GM23338 (cell line): ENCODE results near the gene NARS2. TPM values are rescaled to one million over a fixed set of nuclear protein-coding genes. Genes with fewer than 3 reads are reported as not detected.

Experiments used
- ATAC-seq: fragments of 200-7000 bp; cut with Tn5 transposase; 3 replicates; pipeline ENCODE4 v1.9.1; 2020
- DNase-seq: peaks from one replicate; pipeline ENCODE4 v3.0.0-alpha.2; 2015; ENCODE audit warnings: low spot score
- H2AFZ ChIP-seq: fragments of 200-600 bp; sonication (generic); 2 replicates; pipeline ENCODE4 v1.8.0; 2016; ENCODE audit warnings: antibody characterized with exemption, mild to moderate bottlenecking, moderate library complexity
- H3F3A ChIP-seq: fragments of 200-600 bp; sonication (generic); replicated peaks from 2 replicates; pipeline ENCODE4 v1.8.0; 2017; ENCODE audit warnings: antibody characterized with exemption, mixed run types, low read depth
- H3K27ac ChIP-seq: fragments of 200-600 bp; sonication (generic); 2 replicates; pipeline ENCODE4 v1.6.1; 2016; ENCODE audit warnings: low read depth
- H3K27me3 ChIP-seq: fragments of 200-600 bp; sonication (generic); 2 replicates; pipeline ENCODE4 v1.8.0; 2016; ENCODE audit warnings: mild to moderate bottlenecking, mixed run types, moderate library complexity; ENCODE audit not compliant: insufficient read depth
- H3K36me3 ChIP-seq: fragments of 200-600 bp; sonication (generic); 2 replicates; pipeline ENCODE4 v1.8.0; 2016; ENCODE audit warnings: mild to moderate bottlenecking; ENCODE audit not compliant: insufficient read depth
- H3K4me1 ChIP-seq: fragments of 200-600 bp; sonication (generic); 2 replicates; pipeline ENCODE4 v1.8.0; 2016; ENCODE audit warnings: mild to moderate bottlenecking, moderate library complexity; ENCODE audit not compliant: insufficient read depth
- H3K4me2 ChIP-seq: fragments of 200-600 bp; sonication (generic); 2 replicates; pipeline ENCODE4 v1.7.1; 2017; ENCODE audit warnings: mixed run types
- H3K4me3 ChIP-seq: fragments of 200-600 bp; sonication (generic); 2 replicates; pipeline ENCODE4 v1.6.1; 2016; ENCODE audit warnings: mixed run types
- H3K79me2 ChIP-seq: fragments of 200-600 bp; sonication (generic); replicated peaks from 2 replicates; pipeline ENCODE4 v1.8.0; 2017; ENCODE audit warnings: mild to moderate bottlenecking; ENCODE audit not compliant: insufficient read depth
- H3K9me2 ChIP-seq: fragments of 200-600 bp; sonication (generic); 2 replicates; pipeline ENCODE4 v1.8.0; 2017; ENCODE audit not compliant: insufficient read depth
- H4K20me1 ChIP-seq: fragments of 200-600 bp; sonication (generic); replicated peaks from 2 replicates; pipeline ENCODE4 v1.8.0; 2017; ENCODE audit warnings: mild to moderate bottlenecking; ENCODE audit not compliant: insufficient read depth
- H3K27ac Mint-ChIP-seq: 2 replicates; pipeline ENCODE4 v1.8.0; 2020; ENCODE audit warnings: inconsistent platforms, mild to moderate bottlenecking, moderate library complexity, mixed read lengths
- H3K27me3 Mint-ChIP-seq: 3 replicates; pipeline ENCODE4 v1.8.0; 2022; ENCODE audit warnings: low read depth, mild to moderate bottlenecking, moderate library complexity, mixed read lengths, inconsistent platforms; ENCODE audit not compliant: insufficient read depth, poor library complexity
- H3K36me3 Mint-ChIP-seq: 3 replicates; pipeline ENCODE4 v1.8.0; 2021; ENCODE audit warnings: low read depth, mild to moderate bottlenecking, inconsistent platforms, moderate library complexity, mixed read lengths
- H3K4me1 Mint-ChIP-seq: 3 replicates; pipeline ENCODE4 v1.8.0; 2020; ENCODE audit warnings: mild to moderate bottlenecking, inconsistent platforms, mixed read lengths
- H3K4me3 Mint-ChIP-seq: 3 replicates; pipeline ENCODE4 v1.8.0; 2021; ENCODE audit warnings: moderate library complexity, mild to moderate bottlenecking, inconsistent platforms, mixed read lengths
- H3K9me3 Mint-ChIP-seq: 3 replicates; pipeline ENCODE4 v1.8.0; 2020; ENCODE audit warnings: moderate library complexity, mild to moderate bottlenecking, inconsistent platforms, mixed read lengths
- CREB1 ChIP-seq: fragments of 250-450 bp; sonication (Bioruptor Pico); IDR thresholded peaks from 2 replicates; pipeline ENCODE4 v1.5.0; 2020; ENCODE audit warnings: low read depth, mild to moderate bottlenecking, moderate library complexity
- JUNB ChIP-seq: IDR thresholded peaks from one replicate; pipeline ENCODE4 v1.6.1; 2016; ENCODE audit warnings: antibody characterized with exemption; ENCODE audit not compliant: unreplicated experiment
- NANOG ChIP-seq: IDR thresholded peaks from 2 replicates; pipeline ENCODE4 v1.6.1; 2016; ENCODE audit warnings: antibody characterized with exemption, borderline replicate concordance
- POLR2AphosphoS5 ChIP-seq: IDR thresholded peaks from 2 replicates; pipeline ENCODE4 v1.6.1; 2016; ENCODE audit warnings: antibody characterized with exemption, low read depth
- ZNF331 ChIP-seq: fragments of 250-450 bp; sonication (Bioruptor Pico); IDR thresholded peaks from 2 replicates; pipeline ENCODE4 v1.5.0; 2020; ENCODE audit warnings: low read depth, mild to moderate bottlenecking, moderate library complexity
- polyA plus RNA-seq: library from polyadenylated mRNA; unstranded; fragments of >200 nt; fragmentation: Nextera tagmentation; extraction: Ambion mirVana; gene quantifications from 2 replicates; pipeline ENCODE4 v1.2.1, GENCODE V29; 2016
- total RNA-seq: library from RNA; depleted of rRNA; stranded (reverse); fragments of >200 nt; shearing (Covaris generic); gene quantifications from 2 replicates; pipeline ENCODE4 v1.2.3, GENCODE V29; 2014
- TF ChIP-seq, protein P1 (sequence below): fragments of 250-450 bp; sonication (Bioruptor Pico); IDR thresholded peaks from 2 replicates; pipeline ENCODE4 v1.5.0; 2020; ENCODE audit warnings: mild to moderate bottlenecking, moderate library complexity
- TF ChIP-seq, protein P2 (sequence below), 2 experiments: fragments of 200-600 bp in 1 of 2; sonication (generic) in 1 of 2; conservative IDR thresholded peaks; 2 replicates each; pipeline versions ENCODE4 v1.5.1 to v1.6.1; 2016 to 2017; ENCODE audit warnings: antibody characterized with exemption in 2 of 2, low read depth in 2 of 2, mild to moderate bottlenecking in 2 of 2, moderate library complexity in 1 of 2

Gene NARS2
- total and polyA plus RNA-seq, 2 experiments from 2014 or later: 45.7 to 62.0 TPM

DNA sequence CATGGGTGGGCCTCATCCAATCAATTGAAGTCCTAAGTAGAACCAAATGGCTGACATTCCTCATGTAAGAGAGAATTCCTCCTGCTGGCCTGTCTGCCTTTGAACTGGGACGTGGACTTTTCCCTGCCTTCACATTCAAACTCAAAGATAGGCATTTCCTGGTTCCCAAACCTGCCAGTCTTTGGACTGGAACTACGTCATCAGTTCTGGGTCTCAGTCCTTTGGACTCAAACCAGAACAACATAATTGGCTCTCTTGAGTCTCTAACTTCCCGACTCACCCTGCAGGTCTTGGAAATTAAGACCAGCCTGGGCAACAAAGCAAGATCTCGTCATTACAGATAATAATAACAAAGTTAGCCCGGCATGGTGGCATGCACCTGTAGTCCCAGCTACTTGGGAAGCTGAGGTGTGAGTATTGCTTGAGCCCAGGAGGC is 38.7 kb upstream of the NARS2 start:
- Mint-ChIP-seq H3K27me3 (peaks cover 2% of the 10 kb centered on the region), H3K27ac (no peak overlapping the region)

More for the DNA sequence above, 38.7 kb upstream of the NARS2 start:
- Histone ChIP-seq H3K27ac (no peak overlapping the region), H3K79me2 (no peaks in the 10 kb centered on the region), H3F3A (no peaks in the 10 kb centered on the region), H4K20me1 (no peaks in the 10 kb centered on the region), H3K9me2 (peaks cover 18% of the 10 kb centered on the region; the same call in 1 of the 2 replicates), H3K4me3 (no peak overlapping the region), H3K27me3 (no peaks in the 10 kb centered on the region), H2AFZ (no peak overlapping the region), H3K4me2 (no peak overlapping the region), H3K36me3 (no peaks in the 10 kb centered on the region), H3K4me1 (no peaks in the 10 kb centered on the region)
- no peak for TF ChIP-seq JUNB
- TF ChIP-seq CREB1 (CRISPR knock-in tag): no peak
- TF ChIP-seq ZNF331 (CRISPR knock-in tag): no peak
- TF ChIP-seq, protein P1, sequence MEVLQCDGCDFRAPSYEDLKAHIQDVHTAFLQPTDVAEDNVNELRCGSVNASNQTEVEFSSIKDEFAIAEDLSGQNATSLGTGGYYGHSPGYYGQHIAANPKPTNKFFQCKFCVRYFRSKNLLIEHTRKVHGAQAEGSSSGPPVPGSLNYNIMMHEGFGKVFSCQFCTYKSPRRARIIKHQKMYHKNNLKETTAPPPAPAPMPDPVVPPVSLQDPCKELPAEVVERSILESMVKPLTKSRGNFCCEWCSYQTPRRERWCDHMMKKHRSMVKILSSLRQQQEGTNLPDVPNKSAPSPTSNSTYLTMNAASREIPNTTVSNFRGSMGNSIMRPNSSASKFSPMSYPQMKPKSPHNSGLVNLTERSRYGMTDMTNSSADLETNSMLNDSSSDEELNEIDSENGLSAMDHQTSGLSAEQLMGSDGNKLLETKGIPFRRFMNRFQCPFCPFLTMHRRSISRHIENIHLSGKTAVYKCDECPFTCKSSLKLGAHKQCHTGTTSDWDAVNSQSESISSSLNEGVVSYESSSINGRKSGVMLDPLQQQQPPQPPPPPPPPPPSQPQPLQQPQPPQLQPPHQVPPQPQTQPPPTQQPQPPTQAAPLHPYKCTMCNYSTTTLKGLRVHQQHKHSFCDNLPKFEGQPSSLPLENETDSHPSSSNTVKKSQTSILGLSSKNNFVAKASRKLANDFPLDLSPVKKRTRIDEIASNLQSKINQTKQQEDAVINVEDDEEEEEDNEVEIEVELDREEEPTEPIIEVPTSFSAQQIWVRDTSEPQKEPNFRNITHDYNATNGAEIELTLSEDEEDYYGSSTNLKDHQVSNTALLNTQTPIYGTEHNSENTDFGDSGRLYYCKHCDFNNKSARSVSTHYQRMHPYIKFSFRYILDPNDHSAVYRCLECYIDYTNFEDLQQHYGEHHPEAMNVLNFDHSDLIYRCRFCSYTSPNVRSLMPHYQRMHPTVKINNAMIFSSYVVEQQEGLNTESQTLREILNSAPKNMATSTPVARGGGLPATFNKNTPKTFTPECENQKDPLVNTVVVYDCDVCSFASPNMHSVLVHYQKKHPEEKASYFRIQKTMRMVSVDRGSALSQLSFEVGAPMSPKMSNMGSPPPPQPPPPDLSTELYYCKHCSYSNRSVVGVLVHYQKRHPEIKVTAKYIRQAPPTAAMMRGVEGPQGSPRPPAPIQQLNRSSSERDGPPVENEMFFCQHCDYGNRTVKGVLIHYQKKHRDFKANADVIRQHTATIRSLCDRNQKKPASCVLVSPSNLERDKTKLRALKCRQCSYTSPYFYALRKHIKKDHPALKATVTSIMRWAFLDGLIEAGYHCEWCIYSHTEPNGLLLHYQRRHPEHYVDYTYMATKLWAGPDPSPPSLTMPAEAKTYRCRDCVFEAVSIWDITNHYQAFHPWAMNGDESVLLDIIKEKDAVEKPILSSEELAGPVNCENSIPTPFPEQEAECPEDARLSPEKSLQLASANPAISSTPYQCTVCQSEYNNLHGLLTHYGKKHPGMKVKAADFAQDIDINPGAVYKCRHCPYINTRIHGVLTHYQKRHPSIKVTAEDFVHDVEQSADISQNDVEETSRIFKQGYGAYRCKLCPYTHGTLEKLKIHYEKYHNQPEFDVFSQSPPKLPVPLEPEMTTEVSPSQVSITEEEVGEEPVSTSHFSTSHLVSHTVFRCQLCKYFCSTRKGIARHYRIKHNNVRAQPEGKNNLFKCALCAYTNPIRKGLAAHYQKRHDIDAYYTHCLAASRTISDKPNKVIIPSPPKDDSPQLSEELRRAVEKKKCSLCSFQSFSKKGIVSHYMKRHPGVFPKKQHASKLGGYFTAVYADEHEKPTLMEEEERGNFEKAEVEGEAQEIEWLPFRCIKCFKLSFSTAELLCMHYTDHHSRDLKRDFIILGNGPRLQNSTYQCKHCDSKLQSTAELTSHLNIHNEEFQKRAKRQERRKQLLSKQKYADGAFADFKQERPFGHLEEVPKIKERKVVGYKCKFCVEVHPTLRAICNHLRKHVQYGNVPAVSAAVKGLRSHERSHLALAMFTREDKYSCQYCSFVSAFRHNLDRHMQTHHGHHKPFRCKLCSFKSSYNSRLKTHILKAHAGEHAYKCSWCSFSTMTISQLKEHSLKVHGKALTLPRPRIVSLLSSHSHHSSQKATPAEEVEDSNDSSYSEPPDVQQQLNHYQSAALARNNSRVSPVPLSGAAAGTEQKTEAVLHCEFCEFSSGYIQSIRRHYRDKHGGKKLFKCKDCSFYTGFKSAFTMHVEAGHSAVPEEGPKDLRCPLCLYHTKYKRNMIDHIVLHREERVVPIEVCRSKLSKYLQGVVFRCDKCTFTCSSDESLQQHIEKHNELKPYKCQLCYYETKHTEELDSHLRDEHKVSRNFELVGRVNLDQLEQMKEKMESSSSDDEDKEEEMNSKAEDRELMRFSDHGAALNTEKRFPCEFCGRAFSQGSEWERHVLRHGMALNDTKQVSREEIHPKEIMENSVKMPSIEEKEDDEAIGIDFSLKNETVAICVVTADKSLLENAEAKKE: no peak
- TF ChIP-seq NANOG: no peak
- TF ChIP-seq, protein P2, sequence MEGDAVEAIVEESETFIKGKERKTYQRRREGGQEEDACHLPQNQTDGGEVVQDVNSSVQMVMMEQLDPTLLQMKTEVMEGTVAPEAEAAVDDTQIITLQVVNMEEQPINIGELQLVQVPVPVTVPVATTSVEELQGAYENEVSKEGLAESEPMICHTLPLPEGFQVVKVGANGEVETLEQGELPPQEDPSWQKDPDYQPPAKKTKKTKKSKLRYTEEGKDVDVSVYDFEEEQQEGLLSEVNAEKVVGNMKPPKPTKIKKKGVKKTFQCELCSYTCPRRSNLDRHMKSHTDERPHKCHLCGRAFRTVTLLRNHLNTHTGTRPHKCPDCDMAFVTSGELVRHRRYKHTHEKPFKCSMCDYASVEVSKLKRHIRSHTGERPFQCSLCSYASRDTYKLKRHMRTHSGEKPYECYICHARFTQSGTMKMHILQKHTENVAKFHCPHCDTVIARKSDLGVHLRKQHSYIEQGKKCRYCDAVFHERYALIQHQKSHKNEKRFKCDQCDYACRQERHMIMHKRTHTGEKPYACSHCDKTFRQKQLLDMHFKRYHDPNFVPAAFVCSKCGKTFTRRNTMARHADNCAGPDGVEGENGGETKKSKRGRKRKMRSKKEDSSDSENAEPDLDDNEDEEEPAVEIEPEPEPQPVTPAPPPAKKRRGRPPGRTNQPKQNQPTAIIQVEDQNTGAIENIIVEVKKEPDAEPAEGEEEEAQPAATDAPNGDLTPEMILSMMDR (conservative IDR thresholded peaks at IDR 0.05; ENCODE audit: low read depth in 2 of 2): no peak
- no peak for TF ChIP-seq POLR2AphosphoS5
- no peaks in the 10 kb centered on the region for H3K36me3 Mint-ChIP-seq
- DNase-seq (peak; percentile 22), ATAC-seq (no peak)
- no peak overlapping the region for H3K4me3 Mint-ChIP-seq
- H3K9me3 Mint-ChIP-seq: no peaks in the 10 kb centered on the region; the same call in 2 of the 3 replicates
- H3K4me1 Mint-ChIP-seq: no peaks in the 10 kb centered on the region
